Activated CD4-positive, alpha-beta T cell treated with anti-CD3 and anti-CD28 coated beads, Interleukin-2, amount 50 U/mL, for 16 hours (primary cell): ENCODE measurements around the gene MANSC1.

Experiments used
- DNase-seq: peaks from one replicate; pipeline ENCODE4 v3.0.0-alpha.2; 2020

Gene MANSC1

DNA sequence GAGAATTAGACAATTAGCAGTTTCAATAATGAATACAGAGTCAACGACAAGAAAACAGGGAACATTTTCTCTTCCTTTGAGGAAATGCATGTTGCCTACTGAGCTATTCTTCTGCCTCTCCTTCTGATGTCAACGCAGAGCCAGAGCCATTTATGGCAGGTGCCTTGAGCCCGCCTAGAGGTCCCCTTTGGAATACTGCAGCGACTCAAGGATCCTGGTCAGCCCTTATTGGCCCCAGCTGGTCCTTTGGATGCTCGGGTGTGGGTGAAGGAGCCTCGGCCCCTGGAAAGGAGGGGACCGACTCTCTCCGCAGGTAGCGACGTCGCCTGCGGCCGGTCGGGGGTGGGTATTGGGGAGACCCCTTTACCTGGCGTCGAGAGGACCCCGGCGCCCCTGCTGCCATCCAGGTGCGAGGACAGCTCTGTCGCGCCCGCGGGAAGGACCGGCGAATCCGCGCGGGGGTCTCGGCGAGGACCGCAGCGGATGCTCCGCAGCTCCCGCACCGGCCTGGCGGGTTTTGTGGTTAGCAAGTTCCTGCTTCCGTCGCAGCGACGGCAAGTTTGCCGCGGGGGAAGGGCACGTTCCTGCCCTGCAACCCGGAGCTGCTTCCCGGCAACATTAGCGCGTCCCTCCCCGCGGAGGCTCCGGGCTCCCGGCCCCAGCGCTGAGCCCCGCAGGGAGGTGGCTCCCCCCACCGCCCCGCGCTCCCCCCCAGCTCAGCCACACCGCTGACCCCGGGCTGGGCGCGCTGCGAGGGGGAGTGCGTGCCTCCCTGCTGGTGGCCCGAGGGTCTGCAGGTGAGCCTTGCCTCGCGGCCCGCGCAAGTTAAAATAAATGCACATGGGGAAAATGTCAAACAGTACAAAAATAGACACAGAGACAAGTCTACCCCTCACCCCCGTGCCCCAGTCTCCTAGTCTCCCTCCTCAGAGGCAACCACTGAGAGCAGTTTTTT, at the start of gene MANSC1:
Gene MANSC1, minus strand, starts transcription at position 532 of the 955 bp plus-strand sequence. CDS start 6,928 bp downstream, outside the sequence.
- DNase-seq = peak; percentile 50

DNA sequence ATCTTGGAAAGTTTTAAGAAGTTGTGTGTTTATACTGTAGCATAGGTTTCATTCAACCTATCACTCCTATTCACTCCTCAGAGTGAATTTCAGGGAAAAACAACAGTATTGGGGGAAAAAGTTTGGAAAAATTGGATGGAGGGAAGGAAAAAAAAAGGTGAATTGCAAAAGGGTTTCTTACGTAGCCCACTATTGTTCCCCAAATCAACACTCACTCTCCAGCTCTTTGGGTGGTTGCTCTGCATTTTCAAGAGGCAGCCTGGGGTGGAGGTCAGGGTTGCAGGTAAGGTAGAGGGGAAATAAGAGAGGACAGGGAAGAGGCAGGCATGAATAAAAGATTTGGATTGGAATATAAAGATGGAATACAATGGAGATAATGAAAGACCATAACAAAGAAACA, 49.1 kb upstream of the MANSC1 start:
- DNase-seq = no peak

DNA sequence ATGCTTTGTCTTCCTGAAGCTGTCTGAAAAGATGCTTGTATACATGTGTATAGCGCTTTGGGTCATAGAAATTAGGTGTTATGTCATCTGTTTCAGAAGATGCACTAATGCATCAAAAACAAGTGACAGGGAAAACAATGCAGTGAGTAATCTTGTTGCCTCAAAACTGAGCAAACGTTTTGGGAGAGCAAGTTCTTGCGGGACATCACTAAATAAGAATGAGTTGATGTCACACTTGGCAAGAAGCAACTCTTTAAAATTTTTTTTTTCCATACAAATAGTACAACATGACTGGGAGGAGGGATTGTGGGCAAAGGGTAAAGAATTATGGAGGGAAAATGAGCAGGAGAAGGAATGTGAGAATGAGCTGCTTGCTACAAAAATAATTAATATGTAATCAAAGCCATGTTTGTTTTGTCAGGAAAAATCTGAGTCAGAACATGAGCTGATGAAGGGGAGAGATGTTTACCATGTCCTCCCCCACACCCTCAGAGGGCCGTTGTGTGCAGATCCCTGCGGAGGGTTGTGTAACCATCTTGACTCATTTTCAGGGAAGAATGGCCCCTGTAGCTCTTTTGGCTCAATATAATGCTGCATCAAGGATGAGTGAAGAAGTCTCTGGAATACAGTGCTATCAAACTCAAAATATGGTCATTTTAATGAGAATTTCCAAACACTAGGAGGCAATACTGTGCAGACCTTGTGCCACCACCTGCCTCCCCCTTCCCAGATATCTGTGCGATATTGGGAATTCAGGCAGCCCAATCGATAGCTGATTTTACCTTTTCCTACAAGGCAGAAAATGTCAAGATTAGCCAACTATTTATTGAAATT, 48.2 kb upstream of the MANSC1 start:
- no peak for DNase-seq

DNA sequence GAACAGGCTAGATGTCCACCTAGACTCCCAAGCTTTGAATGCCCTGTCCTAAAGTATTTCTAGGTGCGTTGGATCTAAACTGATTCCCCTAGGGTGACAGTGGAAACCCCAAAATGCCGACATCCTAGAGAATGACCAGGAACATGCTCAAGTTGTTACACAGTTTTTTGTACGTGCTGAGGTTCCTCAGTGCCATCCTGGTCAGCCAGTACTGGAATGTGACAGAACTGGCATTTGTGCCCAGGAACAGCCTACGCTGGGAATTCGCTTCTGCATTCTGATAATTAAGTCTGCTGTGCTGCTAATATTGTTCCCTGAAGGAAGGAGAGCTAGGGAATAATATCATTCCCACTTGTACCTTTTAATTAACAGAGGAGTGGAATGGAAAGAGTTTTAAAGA, 47.1 kb upstream of the MANSC1 start:
- DNase-seq = no peak

DNA sequence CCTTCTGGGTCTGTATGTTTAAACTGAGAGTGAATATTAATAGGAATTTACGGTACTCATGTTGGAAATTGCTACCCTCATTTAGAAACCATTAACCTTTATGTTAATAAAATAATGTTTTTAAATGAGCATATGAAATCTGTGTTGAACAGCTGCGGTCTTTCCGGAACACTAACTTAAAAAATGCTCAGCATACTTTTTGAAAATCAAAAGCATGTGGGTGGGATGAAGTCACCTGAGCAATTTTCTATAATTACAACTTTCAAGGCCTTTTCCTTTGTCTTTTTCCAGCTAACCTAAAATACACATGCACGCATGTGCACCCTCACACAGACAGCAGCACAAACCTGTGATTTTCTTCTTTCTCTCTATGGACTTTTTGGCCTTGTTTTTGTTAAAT, 46.7 kb upstream of the MANSC1 start:
- no peak for DNase-seq

DNA sequence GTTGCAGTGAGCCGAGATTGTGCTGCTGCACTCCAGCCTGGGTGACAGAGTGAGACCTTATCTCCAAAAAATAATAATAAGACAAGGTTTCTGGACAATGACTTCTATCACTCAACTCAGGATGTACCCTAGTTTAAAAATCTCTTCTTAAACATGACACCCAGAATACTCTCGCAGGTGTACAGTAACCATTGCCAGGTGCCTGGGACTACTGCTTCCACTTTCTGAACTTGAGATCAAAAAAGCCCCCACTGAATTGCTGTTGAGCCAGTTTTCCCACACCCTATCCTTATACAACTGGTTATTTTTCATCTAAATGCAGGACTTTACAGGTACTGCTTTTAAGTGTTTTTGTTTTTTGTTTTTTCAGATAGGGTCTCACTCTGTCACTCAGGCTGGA, 43.1 kb upstream of the MANSC1 start:
- DNase-seq = no peak

DNA sequence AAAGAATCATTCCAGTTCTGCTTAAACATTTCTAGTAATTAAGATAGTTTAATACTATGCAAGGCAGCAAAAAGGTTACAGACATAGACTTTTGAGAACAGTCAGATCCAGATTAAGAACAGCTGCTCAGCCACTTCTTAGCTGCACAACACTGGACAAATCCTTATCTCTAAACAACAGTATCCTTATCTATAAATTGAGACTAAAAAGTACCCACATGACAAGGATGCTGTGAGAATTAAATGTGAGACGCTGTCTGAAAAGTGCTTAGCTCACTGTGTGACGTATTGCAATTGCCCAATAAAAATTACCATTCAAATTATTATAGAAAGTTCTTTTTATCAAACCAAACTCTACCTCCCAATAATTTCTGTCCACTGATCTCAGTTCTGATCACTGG, 42.4 kb upstream of the MANSC1 start:
- no peak for DNase-seq

DNA sequence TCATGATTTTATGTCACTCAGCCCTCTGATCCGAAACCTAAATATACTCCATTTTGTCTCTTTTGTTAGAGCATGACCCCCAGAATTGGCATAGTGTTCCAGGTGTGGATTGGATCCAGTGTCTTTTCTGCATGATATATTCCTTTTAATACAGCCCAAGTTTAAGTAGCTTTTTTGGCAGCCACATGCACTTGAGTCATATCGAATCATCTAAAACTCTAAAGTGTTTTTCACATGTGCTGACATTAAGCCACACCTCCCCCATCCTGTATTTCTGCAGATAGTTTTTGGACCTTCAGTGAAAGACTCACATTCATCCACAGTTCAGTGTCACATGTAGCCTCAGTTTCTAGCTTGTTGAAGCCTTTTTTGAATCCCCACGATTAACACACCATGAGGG, 37.5 kb upstream of the MANSC1 start:
- DNase-seq = peak; percentile 42

DNA sequence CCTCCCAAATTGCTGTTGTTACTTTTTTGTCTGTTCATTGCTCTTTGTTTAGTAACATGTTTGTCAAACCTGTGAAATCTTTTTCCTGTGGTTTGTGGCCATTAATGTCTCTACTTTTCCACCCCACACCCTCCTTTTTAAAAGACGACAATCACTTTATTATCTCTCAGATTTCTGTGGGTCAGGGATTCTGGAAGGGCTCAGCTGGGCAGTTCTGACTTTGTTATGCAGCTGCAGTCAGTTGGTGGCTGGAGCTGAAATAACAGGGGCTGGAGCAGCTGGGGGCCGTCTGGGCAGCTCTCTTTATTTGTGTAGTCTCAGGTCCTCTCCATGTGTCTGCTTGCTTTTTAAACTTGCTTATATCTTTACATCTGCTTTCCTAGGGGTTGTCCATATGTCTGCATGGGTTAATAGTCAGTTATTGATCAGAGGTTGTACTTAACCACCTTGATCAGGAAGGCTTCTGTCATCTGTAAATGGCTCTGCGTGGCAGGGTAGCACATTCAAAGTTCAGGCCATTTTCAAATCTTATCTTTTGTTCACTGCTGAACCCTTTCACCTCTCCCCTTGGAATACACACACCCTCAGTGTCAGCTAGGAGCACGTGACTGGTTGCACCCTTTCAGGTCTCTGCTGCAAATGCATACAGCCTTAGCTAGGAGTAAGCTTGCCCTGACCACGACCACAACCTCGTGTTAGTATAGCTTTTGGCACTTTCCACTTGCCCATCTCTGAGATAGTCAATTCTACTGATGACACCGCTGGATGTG, 34.7 kb upstream of the MANSC1 start:
- peak; percentile 84 for DNase-seq

DNA sequence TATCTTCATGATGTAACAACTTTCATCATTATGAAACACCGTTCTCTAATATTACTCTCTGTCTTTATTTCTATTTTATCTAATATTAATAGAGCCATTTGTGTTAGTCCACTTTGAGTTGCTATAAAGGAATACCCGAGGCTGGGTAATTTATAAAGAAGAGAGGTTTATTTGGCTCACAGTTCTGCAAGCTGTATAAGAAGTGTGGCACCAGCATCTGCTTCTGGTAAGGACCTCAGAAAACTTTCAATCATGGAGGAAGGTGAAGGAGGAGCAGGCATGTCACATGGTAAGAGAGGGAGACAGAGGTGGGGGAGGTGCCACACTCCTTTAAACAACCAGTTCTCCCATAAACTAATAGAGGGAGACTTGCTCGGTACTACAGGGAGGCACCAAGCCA, 31.9 kb upstream of the MANSC1 start:
- DNase-seq = no peak

DNA sequence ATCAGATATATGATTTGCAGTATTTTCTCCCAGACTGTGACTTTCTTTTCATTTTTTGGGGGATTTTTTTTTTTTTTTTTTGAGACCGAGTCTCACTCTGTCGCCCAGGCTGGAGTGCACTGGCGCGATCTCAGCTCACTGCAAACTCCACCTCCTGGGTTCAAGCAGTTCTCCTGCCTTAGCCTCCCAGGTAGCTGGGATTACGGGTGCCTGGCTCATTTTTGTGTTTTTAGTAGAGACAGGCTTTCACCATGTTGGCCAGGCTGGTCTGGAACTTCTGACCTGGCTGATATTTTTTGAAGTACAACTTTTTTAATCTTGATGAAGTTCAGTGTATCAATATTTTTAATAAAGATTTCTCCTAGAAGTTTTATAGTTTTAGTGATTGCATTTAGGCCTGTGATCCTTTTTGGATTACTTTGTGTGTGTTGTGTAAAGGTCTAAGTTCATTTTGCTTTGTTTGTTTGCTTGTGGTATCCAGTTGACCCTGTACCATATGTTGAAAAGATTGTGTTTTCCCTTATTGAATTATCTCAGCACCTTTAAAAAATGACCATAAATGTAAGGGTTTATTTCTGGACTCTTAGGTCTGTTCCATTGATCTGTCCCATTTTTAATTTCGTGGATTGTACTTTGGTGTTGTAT, 31.0 kb upstream of the MANSC1 start:
- DNase-seq = no peak

DNA sequence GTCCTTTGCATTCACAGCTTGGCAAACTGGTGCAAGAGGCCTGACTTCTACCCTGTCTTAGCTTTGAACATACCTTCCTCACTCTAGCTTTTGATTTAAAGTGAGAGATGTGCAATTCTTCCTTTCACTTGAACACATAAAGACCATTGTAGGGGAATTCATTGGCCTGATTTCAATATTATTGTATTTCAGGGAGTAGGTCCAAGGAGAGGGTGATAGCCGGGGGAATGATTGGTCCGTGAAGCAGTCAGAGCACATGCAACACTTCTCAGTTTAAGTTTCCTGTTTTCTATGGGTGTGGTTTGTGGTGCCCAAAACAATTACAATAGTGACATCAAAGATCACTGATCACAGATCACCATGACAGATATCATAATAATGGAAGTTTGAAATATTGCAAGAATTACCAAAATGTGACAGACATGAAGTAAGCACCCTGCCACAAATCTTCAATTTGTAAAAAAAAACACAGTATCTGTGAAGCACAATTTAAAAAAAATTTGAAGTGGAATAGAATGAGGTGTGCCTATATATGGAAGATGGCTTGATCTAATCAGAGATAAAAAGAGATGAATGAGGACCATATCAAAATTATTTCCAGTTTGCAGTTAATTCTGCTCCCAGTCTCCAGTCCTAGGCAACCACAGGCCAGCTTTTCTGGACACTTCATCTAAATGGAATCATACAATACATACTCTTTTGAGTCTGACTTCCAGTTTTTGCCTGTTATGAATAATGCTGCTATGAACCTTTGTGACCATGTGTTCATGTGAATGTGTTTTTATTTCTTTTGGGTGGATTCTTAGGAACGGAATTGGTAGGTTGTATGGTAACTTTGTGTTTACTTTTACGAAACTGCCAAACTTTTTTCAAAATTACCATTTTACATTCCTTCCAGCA, 30.0 kb upstream of the MANSC1 start:
- DNase-seq = peak; percentile 83

DNA sequence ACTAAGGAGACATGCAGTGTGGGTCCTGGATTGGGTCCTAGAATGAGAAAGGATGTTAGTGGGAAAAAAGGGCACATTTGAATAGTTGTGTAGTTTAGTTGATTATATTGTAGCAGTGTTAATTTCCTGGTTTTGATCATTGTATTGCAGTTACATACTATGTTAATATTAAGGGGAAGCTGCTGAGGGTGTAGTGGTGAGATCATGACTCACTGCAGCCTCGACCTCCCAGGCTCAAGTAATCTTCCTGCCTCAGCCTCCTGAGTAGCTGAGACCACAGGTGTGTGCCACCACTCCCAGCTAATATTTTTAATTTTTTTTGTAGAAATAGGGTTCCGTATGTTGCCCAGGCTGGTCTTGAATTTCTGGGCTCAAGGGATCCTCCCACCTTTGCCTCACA, 28.6 kb upstream of the MANSC1 start:
- peak; percentile 33 for DNase-seq

DNA sequence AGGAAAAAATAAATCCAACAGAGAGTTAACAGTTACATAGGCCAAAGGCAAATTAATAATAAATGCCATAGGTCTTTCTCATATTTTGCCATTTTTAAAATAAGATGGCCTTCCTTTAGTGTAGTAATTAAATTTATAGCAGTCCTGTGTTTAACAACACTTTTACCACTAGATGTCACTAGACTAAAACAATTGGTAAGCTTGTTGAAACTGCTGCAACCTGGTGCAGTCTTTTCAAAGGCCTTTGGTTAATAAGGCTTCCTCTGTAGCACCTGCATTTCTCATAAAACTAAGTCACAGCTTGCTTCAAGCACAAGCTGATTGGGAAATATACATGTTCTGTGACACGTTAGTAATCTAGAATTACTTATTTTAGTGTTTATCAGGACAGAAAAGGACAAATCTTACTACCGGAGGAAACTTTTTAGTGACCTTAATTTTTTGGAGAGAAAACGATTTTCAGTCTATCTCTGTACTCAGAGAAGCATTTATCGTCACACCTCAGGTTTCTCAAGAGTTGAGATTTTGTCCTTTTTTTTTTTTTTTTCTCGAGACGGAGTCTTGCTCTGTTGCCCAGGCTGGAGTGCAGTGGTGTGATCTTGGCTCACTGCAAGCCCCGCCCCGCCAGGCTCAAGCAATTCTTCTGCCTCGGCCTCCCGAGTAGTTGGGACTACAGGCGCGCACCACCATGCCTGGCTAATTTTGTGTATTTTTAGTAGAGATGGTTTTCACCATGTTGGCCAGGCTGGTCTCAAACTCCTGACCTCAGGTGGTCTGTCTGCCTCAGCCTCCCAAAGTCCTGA, 26.8 kb upstream of the MANSC1 start:
- peak; percentile 84 for DNase-seq

DNA sequence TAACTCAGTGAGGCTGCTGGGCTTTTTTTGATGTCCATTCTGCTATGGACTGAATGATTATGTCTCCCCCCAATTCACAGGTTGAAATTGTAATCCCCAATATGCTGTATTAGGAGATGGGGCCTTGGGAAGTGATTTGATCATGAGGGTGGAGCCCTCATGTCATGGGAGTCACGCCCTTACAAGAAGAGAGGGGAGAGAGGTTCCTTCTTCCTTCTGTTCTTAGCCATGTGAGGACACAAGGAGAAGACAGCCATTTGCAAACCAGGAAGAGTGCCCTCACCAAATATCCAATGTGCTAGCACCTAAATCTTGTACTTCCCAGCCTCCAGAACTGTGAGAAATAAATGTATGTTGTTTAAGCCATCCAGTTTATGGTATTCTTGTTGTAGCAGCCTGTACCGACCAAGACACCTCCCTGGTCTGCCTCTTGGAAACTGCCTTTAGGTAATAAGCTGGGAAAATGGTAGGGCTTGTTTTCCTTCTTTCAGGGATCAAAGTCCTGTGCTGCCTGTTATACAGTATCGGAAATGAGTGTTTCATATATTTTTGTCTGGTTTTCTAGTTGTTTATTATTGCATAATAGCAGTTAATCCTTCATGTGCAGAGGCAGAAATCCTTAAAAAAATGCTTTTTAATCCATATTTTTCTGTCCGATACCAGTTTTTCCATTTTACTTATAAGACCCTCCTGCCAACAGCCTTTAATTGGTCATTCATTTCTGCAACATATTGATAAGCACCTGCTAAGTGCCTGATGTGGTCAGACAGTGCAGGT, 23.1 kb upstream of the MANSC1 start:
- no peak for DNase-seq

DNA sequence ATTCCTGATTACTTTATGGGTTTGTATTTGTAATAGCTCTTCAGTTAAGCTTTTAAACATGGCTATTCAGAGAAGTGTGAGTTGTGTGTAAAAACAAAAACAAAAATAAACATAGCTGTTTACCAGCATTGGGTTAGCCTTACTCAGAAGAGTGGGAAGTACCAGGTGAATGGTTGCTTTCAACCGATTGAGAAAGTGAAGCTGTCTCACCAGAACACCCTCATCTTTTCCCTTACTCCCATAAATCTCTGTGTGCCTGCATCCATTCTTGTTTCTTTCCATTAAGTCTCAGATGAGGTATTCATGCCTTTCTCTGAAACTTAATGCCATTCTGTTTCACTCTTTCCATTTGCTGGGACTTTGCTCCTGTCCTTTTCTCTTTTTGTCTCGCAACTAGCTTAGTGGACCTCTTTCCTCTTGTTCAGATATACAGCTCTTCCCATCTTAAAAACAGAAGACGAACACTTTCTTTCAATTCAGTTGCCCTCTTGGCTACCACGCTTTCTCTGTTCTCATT, 17.5 kb upstream of the MANSC1 start:
- DNase-seq = no peak

DNA sequence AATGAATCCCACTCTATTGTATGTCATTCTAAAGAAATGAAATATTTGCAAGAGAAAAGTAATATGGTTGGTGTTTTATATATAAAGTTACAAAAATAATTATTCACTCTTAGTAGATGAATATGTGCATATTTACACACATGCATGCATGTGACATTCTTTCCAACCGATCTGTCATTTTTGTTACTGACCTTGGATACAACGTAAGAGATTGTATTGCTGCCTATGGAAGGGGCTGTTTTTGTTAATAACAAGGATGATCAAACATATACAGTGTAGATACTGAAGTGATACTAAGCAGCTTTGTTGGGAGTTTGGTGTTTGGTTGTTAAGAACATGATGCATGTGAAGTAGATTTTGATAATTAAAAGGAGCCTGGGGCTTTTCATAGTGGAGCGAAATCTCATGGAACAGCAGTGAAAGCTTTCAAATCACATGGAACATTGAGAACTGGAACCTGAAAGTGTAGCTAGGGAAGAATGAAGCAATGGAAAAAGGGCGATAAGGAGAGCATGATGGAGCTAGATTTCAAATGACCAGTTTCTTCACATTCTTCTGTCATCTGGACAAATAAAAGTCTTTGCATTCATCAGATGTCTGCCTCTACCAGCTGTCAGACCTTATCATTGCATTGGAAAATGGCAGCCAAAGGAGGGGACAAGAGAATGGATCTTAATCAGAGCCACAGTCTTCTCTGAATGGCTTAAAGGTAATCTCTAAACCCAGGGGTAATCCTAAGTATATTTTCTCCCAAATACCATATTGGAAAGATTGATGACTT, 16.8 kb upstream of the MANSC1 start:
- DNase-seq = no peak

DNA sequence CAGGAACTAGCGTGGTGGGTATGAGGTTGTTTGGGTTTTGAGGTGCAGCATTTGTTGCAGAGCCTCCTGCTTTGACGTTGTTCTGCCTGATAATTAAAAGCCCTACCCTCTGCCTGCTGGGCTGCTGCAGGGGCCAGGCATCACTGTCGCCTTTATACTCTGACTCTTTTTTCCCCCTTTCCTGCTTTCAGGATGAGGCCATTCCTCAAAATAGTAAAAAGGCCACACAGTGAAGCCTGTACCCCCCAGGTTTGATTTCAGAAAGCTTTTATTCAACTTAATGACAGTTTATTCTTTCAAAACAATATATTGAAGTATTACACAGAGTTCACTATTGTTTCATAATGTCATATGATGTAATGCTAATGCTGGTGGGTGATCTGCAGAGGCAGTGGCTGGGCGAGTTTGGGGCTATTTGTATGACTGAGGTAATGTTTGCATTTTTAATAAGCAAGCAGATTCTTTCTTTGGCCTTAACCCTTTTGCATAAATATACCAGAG, 15.9 kb upstream of the MANSC1 start:
- DNase-seq = no peak

DNA sequence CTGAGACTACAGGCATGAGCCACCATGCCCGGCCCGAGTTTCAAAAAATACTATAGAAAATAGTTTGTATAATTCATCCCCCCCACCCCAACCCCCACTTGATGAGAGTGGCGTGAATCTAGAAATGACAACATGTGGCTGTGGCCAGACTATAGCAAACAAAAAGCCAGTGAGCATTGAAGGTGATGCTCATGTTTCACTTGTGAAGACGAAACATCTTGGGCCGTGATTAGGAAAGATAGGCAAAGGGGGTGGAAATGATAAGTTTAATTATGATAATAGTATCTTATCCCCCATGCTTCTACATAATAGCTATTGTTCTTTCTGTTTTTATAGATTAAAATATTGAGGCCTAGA, 15.4 kb upstream of the MANSC1 start:
- DNase-seq = no peak
